ENCODE results near the gene CLIC6.

The CLIC6 gene

GRCh38 chr21:34668803-34669148, at the start of gene CLIC6:
Gene CLIC6, plus strand, starts transcription at chr21:34668994. Its CDS starts 395 bp downstream, at chr21:34669389.
- DNase-seq = no peak

GRCh38 chr21:34619841-34620665, 48.7 kb upstream of the CLIC6 start:
- DNase-seq = no peak

GRCh38 chr21:34621434-34622350, 47.1 kb upstream of the CLIC6 start:
- no peak for DNase-seq

GRCh38 chr21:34623516-34623915, 45.3 kb upstream of the CLIC6 start:
- no peak for DNase-seq

GRCh38 chr21:34625030-34625593, 43.7 kb upstream of the CLIC6 start:
- no peak for DNase-seq

GRCh38 chr21:34626131-34626530, 42.7 kb upstream of the CLIC6 start:
- no peak for DNase-seq

- no peak for DNase-seq
These were observed 38.2 kb upstream of the CLIC6 start for GRCh38 chr21:34630536-34631143.

GRCh38 chr21:34632498-34632897, 36.3 kb upstream of the CLIC6 start:
- DNase-seq = no peak

GRCh38 chr21:34635307-34635706, 33.5 kb upstream of the CLIC6 start:
- DNase-seq = no peak

GRCh38 chr21:34636961-34637360, 31.8 kb upstream of the CLIC6 start:
- no peak for DNase-seq

GRCh38 chr21:34639250-34639649, 29.5 kb upstream of the CLIC6 start:
- DNase-seq = no peak

GRCh38 chr21:34639882-34640788, 28.7 kb upstream of the CLIC6 start:
- DNase-seq = no peak

GRCh38 chr21:34640858-34641257, 27.9 kb upstream of the CLIC6 start:
- no peak for DNase-seq

GRCh38 chr21:34642211-34643075, 26.4 kb upstream of the CLIC6 start:
- no peak for DNase-seq

- DNase-seq = no peak
These were observed 24.0 kb upstream of the CLIC6 start for GRCh38 chr21:34644825-34645224.

GRCh38 chr21:34647555-34647954, 21.2 kb upstream of the CLIC6 start:
- DNase-seq = no peak

GRCh38 chr21:34648739-34649297, 20.0 kb upstream of the CLIC6 start:
- no peak for DNase-seq

GRCh38 chr21:34649400-34649799, 19.4 kb upstream of the CLIC6 start:
- DNase-seq = no peak

GRCh38 chr21:34650861-34651431, 17.8 kb upstream of the CLIC6 start:
- no peak for DNase-seq

- DNase-seq = no peak
These were observed 17.2 kb upstream of the CLIC6 start for GRCh38 chr21:34651642-34652041.

Data from right forelimb (tissue), 1 donor.